Hematopoietic multipotent progenitor cell (in vitro differentiated cells): Measurements from ENCODE around the gene FAM25C. TPM values are rescaled to one million over a fixed set of nuclear protein-coding genes. Genes with fewer than 3 reads are reported as not detected.
"Not testable (repeated sequence)": the region's sequence is repeated elsewhere in the genome, so short reads cannot be mapped to it uniquely, and the experiment has no call there.

ENCODE experiments used
- DNase-seq, 3 donors: peaks; one replicate each; pipeline ENCODE4 v3.0.0-alpha.2; 2011 to 2015; ENCODE audit warnings: low read depth in 2 of 3, low spot score in 2 of 3
- total RNA-seq: library from RNA; depleted of rRNA; stranded (reverse); fragments of >200 nt; gene quantifications from one replicate; pipeline ENCODE4 v1.2.3, GENCODE V29; 2012

Gene FAM25C
- not detected for total RNA-seq

DNA sequence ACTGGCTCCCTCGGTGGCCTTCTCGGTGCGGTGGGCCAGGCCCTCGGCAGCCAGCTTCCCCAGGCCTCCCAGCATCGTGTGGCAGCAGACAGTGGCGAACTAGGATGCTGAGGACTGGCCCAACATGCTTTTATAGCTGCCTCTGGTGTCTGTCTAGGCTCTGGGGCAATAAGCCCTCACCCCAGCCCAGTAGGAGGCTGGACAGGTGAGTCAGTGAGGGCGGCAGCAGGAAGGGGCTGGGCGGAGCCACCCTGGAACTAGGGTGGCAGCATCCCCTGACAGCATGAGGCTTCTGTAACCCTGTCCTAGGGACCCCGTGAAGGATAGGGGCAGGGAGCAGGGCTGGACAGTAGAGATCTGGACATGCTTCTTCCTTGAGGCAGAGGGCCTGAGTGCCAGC, at the start of gene FAM25C:
FAM25C (minus strand) TSS at position 101 of the 400 bp plus-strand sequence; CDS start at position 75, 26 bp downstream.
- DNase-seq, result not testable (repeated sequence)

DNA sequence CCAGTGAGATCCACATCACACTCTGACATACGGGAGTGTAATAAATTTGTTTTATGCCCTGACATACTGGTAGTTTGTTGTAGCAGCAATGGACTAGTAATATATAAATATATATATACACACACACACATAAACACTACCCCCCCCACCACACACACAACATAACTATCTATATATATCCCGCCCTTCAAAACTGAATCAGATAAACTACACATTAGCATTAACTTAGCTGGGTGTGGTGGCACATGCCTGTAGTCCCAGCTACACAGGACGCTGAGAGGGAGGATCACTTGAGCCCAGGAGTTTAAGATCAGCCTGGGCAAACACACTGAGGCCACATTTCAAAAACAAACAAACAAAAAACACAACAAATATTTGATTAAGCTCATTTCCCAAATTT, 45.0 kb upstream of the FAM25C start:
- not testable (repeated sequence) for DNase-seq

- not testable (repeated sequence) for DNase-seq
Measured at GRCh38 chr10:48031390-48031789, 31.8 kb upstream of the FAM25C start.

GRCh38 chr10:48002306-48002705, 2.7 kb upstream of the FAM25C start:
- DNase-seq, result not testable (repeated sequence)

DNA sequence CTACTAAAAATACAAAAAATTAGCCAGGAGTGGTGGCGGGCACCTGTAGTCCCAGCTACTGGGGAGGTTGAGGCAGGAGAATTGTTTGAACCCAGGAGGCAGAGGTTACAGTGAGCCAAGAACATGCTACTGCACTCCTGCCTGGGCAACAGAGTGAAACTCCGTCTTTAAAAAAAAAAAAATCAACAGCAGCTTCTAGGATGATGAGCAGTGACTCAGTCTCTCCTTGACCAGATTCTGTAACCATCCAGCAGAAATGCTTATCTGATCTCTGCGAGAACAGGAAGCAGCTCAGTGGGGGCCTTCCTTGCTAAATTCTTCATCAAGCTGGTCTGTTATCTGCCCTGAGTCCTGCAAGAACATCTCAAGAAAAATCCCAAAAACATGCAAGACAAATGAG, 5.5 kb downstream of the FAM25C start:
- not testable (repeated sequence) for DNase-seq

GRCh38 chr10:47992560-47992959, 7.0 kb downstream of the FAM25C start:
- not testable (repeated sequence) for DNase-seq

- not testable (repeated sequence) for DNase-seq
Measured at GRCh38 chr10:47991706-47992105, 7.9 kb downstream of the FAM25C start.

- not testable (repeated sequence) for DNase-seq
Measured at GRCh38 chr10:47990097-47990496, 9.5 kb downstream of the FAM25C start.

DNA sequence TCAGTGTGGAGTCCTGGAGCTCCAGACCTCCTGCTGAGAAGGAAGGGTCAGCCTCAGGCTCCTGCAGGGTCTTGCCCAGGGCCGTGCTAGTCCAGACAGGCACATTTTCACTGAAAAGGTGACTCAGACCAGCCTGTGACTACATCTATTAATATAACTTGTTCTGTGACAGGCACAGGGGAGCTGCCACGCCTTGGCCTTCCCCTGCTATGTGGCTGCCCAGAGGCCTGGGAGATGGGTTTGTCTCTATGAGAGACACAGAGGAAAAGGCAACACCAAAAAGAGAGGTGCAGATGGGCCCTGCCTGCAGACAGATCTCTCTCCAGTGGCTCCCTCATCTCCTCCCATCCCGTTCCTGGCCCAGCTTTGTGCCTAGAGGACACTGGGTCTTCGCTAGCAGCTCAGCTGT, 10.0 kb downstream of the FAM25C start:
- not testable (repeated sequence) for DNase-seq

DNA sequence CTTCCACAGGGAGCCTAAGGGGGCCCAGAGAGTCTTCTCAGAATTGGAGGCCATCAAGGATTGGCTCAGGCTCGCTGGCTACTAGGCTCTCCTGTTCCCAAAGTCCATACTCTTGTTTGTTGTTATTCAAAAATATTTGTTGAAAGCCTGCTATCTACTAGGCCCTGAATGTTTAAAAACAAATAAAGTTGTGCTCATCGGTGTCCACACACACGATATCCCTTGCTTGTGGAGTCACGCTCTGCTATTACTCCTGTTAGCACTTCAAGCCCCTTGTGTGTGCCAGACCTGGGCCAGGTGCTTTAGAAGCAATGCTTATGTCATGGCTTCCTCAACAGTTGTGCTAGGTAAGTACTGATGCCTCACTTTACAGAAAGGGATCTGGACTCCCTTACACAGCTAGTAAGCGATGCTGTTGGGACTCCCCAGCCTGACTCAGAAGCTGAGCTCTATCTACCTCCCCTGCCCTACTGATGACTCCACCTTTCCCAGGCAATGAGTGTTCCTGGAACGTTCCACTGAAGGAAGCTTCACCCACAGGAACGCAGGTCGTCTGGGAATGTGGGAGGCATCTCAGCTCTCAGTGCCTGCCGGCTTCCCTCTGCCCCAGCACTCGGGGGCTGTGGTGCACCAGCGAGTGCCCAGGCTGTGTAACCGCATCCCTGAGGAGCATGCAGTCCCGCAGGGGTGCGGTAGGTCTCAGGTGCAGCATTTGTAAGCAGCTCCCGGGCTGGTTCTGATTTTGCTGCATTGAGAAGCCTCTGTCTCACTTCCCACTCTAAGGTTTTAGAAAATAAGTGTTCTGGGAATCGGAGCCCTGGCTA, 10.7 kb downstream of the FAM25C start:
- DNase-seq, result not testable (repeated sequence)

GRCh38 chr10:47987952-47988351, 11.6 kb downstream of the FAM25C start:
- DNase-seq, result not testable (repeated sequence)

GRCh38 chr10:47986413-47987230, 13.0 kb downstream of the FAM25C start:
- DNase-seq, result not testable (repeated sequence)

DNA sequence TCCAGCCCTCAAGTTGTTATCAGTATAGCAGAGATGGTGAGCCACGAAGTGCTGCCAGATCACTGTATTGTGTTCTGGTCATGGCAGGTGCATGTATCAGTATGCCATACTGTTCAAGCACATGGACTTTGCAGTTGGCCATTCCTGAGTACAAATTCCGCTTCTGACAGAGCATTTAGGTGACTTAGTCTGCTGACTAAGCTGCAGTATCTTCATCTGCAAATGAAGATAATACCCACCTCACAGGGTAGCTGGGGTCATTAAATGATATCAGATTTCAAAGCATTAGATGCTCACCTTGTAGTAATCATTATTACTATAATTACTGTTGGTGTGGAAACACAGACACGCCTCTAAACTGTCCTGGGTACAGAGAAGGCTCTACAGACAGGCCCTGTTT, 24.2 kb downstream of the FAM25C start:
- not testable (repeated sequence) for DNase-seq

DNA sequence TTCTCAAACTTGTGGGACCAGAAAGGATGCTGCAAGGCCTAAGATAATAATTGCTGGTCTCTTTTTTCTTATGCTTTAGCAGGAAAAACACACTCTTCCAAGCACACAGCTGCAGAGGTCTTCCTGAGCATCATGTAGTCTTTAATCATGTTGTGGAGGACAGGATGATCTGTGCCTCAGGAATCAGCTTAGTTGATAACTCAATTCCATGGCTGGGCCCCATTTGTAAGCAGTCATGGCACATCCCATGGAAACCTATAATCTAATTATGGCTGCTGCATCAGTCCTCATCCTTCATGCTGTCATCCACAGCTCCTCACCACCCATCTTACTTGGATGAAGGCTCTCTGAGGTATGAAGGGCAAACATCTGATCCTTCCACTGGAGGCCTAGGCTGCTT, 26.5 kb downstream of the FAM25C start:
- DNase-seq, result not testable (repeated sequence)

GRCh38 chr10:47972077-47972476, 27.5 kb downstream of the FAM25C start:
- not testable (repeated sequence) for DNase-seq

DNA sequence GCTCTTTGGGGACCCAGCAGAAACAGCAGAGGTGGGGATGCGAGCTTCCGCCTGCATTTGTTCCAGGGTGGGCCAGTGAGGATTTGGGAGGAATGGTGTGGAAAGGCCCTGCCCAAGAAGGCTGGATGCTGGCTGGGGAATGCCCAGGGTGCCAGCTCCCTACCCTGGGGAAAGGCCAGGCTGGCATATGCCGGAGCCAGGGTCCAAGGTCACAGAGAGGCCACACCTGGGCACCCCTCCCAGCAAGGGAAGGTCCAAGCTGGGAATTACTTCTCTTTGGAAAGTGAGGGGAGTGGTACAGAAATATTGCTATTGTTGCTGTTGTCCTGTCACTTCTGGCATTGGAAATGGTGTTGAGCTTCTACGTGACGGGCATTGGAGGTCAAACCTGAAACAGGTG, 28.0 kb downstream of the FAM25C start:
- not testable (repeated sequence) for DNase-seq

DNA sequence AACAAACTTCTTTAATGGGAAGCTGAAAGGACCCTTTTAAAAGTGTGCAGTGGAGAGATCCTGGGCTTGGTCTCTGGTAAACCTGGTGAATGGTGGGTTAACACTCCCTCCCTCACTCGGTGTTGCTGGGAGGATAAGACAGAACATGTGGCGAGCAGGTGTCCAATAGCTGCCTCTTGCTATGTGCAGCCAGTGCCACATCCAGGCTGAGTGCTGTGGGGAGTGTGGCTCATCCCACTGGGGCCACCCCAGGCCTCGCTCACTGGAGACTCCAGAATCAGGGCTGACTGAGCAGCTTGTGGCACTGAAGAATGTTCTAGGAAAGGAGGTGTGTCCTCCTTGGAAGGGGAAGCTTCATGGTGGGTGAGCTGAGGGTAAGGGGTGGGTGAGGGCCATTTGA, 29.5 kb downstream of the FAM25C start:
- not testable (repeated sequence) for DNase-seq

DNA sequence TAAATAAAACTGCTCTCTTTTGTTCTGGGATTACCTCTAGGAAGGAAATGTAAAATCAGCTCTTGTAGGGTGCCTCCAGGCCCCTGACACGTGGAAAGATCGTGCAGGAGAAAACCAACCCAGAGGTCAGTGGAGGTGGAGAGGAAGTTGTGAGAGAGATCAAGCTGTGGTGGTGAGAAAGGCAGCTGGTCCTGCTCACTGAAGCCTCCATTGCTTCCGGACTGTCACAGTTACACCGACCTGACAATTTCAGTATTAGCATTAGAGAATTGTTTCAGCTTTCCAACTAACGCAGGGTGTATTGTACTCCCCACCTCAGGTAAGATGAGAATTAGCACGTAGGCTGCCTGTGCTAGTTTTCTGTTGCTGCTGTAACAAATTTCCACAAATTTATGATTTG, 30.6 kb downstream of the FAM25C start:
- DNase-seq, result not testable (repeated sequence)

GRCh38 chr10:47964280-47965063, 35.1 kb downstream of the FAM25C start:
- DNase-seq, result not testable (repeated sequence)

DNA sequence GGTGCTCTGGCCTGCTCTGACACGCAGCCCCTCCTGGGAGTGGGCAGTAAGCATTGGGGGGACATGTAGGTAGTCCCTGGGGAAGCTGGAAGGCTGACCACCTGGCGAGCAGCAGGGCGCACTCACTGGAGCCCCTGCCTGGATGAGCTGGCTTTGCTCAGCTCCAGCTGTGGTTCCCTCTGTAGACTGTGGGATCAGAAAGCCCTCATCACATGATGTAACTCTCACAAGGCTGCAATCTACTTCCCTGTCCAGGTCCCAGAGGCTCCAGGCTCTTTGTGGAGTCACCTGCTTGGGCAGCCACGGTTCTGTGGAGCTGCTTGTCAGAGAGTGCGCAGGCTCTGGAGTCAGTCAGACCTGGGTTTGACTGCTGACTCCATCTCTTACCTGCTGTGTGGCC, 36.8 kb downstream of the FAM25C start:
- DNase-seq, result not testable (repeated sequence)

DNA sequence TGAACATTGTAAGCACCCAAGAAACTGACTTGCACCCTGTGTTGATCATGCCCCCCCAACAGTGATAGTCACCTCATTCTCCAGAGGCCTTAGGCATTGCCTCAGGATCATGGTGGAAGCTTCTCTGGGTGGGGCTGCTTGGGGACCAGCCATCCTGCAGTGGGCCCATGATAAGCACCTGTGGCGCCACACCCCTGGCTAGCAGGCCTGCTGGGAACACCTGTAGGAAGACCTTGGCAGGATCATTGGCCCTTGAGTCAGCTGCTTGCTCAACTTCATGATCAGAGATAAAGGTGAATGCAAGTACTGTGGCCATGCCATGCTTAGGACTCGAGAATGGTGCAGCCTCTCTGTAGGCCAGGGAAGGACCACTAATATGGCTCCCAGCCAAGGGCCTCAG, 38.9 kb downstream of the FAM25C start:
- not testable (repeated sequence) for DNase-seq
